ENCODE data around the gene PM20D2. TPM values are rescaled to one million over a fixed set of nuclear protein-coding genes. Genes with fewer than 3 reads are reported as not detected.
A peak's percentile ranks its signal among the peaks of the same experiment; 100 is the strongest.

PM20D2 gene
- total RNA-seq, result 10 to 100 TPM in 2 of 3 donors, 1 to 10 TPM in 1; 3.7 to 22.5 (median 21.3) TPM

GRCh38 chr6:89145956-89146717, at the start of gene PM20D2:
TSS of gene PM20D2 (plus strand) at chr6:89146055. CDS start at chr6:89146145, 90 bp downstream.
- Histone ChIP-seq H3K27ac (peak within 1 kb of the TSS; percentile 85 to 92), H3K4me3 (peak within 1 kb of the TSS; percentile 62 to 95 (median 85)), H3K36me3 (no peaks in the 10 kb centered on the region), H3K9me3 (no peaks in the 10 kb centered on the region), H3K4me1 (no peaks in the 10 kb centered on the region), H3K27me3 (no peaks in the 10 kb centered on the region)
- intact Hi-C loops (cut with DNase I; ENCODE audit: low total_unique reads), result no loop called here
- no peak for DNase-seq (ENCODE audit: low spot score in 2 of 2)
- TF ChIP-seq CTCF (IDR thresholded peaks at IDR 0.05), result no peak
- TF ChIP-seq POLR2A (IDR thresholded peaks at IDR 0.05), result no peak
- TF ChIP-seq POLR2AphosphoS5 (IDR thresholded peaks at IDR 0.05), result peak in 2 of 3 donors; percentile 13 to 30

- Histone ChIP-seq H3K27ac (no peak overlapping the region), H3K27me3 (no peaks in the 10 kb centered on the region), H3K9me3 (no peaks in the 10 kb centered on the region), H3K36me3 (no peaks in the 10 kb centered on the region), H3K4me3 (no peak overlapping the region), H3K4me1 (no peaks in the 10 kb centered on the region)
- no peak for TF ChIP-seq CTCF (IDR thresholded peaks at IDR 0.05)
- TF ChIP-seq POLR2A (IDR thresholded peaks at IDR 0.05), result no peak
- no peak for TF ChIP-seq POLR2AphosphoS5 (IDR thresholded peaks at IDR 0.05)
- intact Hi-C loops (cut with DNase I; ENCODE audit: low total_unique reads), result no loop called here
- no peak for DNase-seq (ENCODE audit: low spot score in 2 of 2)
These were observed 47.4 kb upstream of the PM20D2 start for GRCh38 chr6:89098461-89098860.

GRCh38 chr6:89100114-89100513, 45.7 kb upstream of the PM20D2 start:
- no peaks in the 10 kb centered on the region for H3K36me3 ChIP-seq

GRCh38 chr6:89110284-89110683, 35.6 kb upstream of the PM20D2 start:
- H3K9me3 ChIP-seq, result no peaks in the 10 kb centered on the region
- H3K4me3 ChIP-seq, result no peak overlapping the region
- H3K27ac ChIP-seq, result no peak overlapping the region
- no peaks in the 10 kb centered on the region for H3K27me3 ChIP-seq
- no peak for DNase-seq (ENCODE audit: low spot score in 2 of 2)
- intact Hi-C loops (cut with DNase I; ENCODE audit: low total_unique reads), result no loop called here
- TF ChIP-seq POLR2AphosphoS5 (IDR thresholded peaks at IDR 0.05) (no peak), CTCF (IDR thresholded peaks at IDR 0.05) (no peak), POLR2A (IDR thresholded peaks at IDR 0.05) (no peak)
- no peaks in the 10 kb centered on the region for H3K4me1 ChIP-seq
- H3K36me3 ChIP-seq, result no peaks in the 10 kb centered on the region

More at GRCh38 chr6:89100114-89100513, 45.7 kb upstream of the PM20D2 start:
- intact Hi-C loops (cut with DNase I; ENCODE audit: low total_unique reads), result no loop called here
- no peak for DNase-seq (ENCODE audit: low spot score in 2 of 2)
- Histone ChIP-seq H3K9me3 (no peaks in the 10 kb centered on the region), H3K27me3 (no peaks in the 10 kb centered on the region), H3K27ac (no peak overlapping the region), H3K4me1 (no peaks in the 10 kb centered on the region), H3K4me3 (no peak overlapping the region)
- TF ChIP-seq POLR2A (IDR thresholded peaks at IDR 0.05) (no peak), CTCF (IDR thresholded peaks at IDR 0.05) (no peak), POLR2AphosphoS5 (IDR thresholded peaks at IDR 0.05) (no peak)

GRCh38 chr6:89111933-89112332, 33.9 kb upstream of the PM20D2 start:
- Histone ChIP-seq H3K9me3 (no peaks in the 10 kb centered on the region), H3K36me3 (no peaks in the 10 kb centered on the region), H3K27me3 (no peaks in the 10 kb centered on the region), H3K4me3 (no peak overlapping the region), H3K27ac (no peak overlapping the region), H3K4me1 (no peaks in the 10 kb centered on the region)
- no peak for DNase-seq (ENCODE audit: low spot score in 2 of 2)
- no peak for TF ChIP-seq POLR2A (IDR thresholded peaks at IDR 0.05)
- TF ChIP-seq CTCF (IDR thresholded peaks at IDR 0.05), result no peak
- TF ChIP-seq POLR2AphosphoS5 (IDR thresholded peaks at IDR 0.05), result no peak
- intact Hi-C loops (cut with DNase I; ENCODE audit: low total_unique reads), result no loop called here

All from breast epithelium (tissue), 4 donors.